ENCODE data around the gene KRT78.
"Not testable (repeated sequence)": the region's sequence is repeated elsewhere in the genome, so short reads cannot be mapped to it uniquely, and the experiment has no call there.

- TF ChIP-seq FOXJ3 (CRISPR knock-in tag; IDR thresholded peaks at IDR 0.05; ENCODE audit: borderline replicate concordance); CTCF (IDR thresholded peaks at IDR 0.05); MAX (CRISPR knock-in tag; IDR thresholded peaks at IDR 0.05); STAT6 (CRISPR knock-in tag; conservative IDR thresholded peaks at IDR 0.05; ENCODE audit: low read depth); ELF4 (CRISPR knock-in tag; IDR thresholded peaks at IDR 0.05; ENCODE audit: low read depth); CREB1 (CRISPR knock-in tag; IDR thresholded peaks at IDR 0.05); TCF7 (CRISPR knock-in tag; IDR thresholded peaks at IDR 0.05; ENCODE audit: low read depth); FOXP1 (CRISPR knock-in tag; IDR thresholded peaks at IDR 0.05; ENCODE audit: borderline replicate concordance): not testable (repeated sequence)
These were observed 31.7 kb upstream of the KRT78 start for GRCh38 chr12:52880499-52880898.

All from WTC11 (cell line).